Inflammatory macrophage (primary cell): ENCODE results near the gene PTPN6.

Source experiments
- DNase-seq, 2 donors: peaks; one replicate each; pipeline ENCODE4 v3.0.0-alpha.2; 2020 to 2022

The PTPN6 gene

DNA sequence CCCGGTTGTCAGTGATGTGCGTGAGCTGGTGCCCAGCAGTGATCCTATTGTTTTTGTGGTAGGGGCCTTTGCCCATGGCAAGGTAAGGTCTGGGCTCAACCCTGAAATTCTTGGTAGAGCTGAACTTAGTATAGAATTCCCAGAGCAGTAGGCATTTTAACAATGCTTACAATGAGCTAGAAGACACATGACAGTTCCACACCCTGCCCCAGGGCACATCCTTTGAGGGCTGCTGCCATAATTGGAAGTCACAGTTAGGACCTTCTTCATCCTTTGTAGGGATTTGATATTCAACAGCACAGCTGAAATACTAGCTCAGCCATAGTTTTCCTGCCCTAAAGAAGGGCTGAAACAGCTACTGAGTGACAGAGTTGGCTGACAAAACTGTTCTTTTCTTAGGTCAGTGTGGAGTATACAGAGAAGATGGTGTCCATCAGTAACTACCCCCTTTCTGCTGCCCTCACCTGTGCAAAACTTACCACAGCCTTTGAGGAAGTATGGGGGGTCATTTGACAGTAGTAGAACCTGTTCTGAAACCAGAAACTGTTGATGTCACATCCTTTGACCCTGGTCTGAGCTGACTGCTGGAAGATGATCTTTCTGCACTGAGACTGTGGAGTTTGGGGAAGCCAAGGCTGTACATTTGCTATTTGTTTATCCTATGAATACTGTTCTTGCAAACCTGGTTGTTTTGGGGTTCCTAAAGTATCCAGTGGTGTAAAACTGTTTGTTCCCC is 24.3 kb downstream of the PTPN6 start:
- DNase-seq = no peak

DNA sequence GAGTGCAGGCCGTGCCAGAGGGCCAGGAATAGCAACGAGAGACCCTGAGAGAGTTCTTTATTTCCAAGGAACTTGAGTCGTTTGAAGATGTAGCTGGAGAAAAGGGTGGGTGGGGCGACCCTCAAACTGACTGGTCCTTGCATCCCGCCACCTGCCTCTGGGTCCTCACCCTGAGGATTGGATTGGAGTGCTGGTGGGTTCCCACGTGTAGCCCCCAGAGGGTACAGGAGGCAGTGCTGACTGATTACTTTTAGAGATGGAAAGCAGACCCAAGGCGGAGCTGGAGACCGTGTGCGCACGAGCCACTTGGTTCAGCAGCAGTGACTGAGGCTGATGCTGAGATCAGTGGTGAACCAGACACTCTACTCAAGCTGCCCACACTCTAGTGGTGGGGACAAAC is 26.5 kb downstream of the PTPN6 start:
- no peak for DNase-seq

DNA sequence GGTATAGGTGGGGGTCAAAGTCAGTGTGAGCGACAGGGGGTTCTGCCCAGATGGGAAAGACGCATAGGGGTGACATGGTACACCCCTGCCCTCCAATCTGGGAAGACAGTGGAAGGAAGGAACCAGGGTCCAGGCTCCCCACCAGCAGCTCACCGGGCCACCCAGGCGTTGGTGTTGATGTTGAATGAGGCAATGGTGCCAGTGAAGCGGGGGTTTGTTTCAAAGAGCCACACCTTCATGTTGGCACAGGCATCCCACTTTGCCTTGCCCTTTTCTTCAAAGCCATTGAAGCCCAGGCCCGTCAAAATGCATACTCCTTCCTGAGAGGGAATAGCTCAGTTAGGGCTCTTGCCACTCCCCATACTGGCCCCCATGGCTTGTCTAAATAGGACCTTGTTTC is 27.0 kb downstream of the PTPN6 start:
- no peak for DNase-seq

DNA sequence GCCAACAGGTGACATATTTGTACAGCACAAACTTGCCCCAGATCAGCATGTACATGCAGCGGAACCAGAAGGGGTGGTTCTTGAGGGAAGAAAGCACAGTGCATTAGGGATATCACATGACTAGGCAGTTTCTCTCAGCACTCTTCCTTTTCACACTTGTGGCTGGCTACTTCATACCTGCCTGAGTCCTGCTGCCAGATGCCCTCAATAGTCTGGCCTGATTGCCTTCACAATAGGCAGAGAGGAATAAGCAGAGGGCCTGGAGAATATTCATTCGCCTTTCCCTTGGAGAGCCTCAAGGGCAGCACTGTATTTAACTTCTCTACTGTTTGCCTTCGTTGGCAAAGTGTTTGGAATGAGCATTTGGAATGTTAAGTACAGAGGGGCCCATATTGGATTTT is 27.5 kb downstream of the PTPN6 start:
- no peak for DNase-seq

DNA sequence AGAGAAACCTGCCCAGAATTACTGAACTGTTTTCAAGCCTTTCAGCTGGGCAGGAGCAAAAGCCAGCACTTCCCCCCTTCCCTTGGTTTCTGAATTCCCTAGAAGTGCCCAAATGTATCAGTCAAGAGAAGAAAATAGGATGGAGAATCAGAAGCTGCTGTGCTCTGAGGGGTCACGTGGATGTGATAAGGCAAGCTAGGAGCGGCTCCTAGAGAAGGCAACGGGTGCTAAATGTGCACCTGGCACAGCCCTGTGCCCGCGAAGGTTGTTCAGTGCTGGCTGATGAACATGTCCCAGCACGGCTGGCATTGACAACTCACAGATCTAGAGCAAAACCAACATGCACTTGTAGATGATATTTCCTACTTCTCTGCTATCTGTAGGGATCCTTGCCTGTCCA is 27.9 kb downstream of the PTPN6 start:
- DNase-seq = no peak

DNA sequence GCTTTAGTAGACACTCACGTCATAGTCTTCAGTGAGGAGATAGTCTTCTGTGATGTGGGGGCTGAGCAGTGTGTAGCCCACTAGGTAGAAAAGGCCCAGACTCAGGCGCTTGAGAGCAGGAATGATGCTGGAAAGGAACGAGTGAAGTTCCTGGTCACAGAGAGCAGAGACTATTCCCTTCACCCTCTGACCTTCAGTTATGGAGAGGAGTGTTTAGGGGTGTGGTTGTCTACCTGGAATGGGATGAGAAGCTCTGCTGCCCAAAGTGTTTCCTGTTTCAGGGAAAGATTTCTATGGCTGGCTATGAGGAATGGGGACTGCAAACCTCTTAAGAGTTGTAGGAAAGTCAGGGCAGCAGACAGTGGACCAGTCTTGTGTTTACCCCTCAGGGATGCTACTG is 28.3 kb downstream of the PTPN6 start:
- no peak for DNase-seq

DNA sequence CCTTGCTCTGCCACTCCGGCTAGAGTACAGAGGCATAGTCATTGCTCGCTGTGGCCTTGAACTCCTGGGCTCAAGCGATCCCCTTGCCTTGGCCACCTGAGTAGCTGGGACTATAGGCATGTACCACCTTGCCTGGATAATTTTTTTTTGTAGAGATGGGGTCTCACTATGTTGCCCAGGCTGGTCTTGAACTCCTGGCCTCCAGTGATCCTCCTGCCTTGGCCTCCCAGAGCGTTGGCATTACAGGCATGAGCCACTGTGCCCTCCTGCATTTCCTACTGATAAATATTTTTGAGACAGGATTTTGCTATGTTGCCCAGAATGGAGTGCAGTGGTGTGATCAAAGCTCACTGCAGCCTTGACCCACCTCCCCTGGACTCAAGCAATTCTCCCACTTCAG is 28.9 kb downstream of the PTPN6 start:
- DNase-seq = no peak

DNA sequence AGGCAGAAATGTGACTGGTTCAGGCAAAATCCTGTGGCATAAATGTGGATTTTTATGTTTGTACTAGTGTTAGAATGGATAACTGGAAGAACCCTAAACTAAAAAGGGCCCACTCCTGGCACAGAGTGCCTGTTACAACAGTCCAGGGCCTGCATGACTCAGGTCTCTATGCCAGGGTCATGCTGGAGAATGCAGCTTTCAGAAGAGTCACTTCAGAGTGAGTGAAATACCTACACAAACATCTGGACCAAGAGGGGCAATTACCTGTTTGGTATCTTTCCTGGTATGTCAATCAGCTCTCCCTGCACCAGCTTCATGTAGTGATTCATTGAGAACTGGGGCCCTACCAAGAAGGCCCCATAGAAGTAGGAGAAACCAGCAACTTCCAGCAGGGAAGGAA is 29.6 kb downstream of the PTPN6 start:
- no peak for DNase-seq

DNA sequence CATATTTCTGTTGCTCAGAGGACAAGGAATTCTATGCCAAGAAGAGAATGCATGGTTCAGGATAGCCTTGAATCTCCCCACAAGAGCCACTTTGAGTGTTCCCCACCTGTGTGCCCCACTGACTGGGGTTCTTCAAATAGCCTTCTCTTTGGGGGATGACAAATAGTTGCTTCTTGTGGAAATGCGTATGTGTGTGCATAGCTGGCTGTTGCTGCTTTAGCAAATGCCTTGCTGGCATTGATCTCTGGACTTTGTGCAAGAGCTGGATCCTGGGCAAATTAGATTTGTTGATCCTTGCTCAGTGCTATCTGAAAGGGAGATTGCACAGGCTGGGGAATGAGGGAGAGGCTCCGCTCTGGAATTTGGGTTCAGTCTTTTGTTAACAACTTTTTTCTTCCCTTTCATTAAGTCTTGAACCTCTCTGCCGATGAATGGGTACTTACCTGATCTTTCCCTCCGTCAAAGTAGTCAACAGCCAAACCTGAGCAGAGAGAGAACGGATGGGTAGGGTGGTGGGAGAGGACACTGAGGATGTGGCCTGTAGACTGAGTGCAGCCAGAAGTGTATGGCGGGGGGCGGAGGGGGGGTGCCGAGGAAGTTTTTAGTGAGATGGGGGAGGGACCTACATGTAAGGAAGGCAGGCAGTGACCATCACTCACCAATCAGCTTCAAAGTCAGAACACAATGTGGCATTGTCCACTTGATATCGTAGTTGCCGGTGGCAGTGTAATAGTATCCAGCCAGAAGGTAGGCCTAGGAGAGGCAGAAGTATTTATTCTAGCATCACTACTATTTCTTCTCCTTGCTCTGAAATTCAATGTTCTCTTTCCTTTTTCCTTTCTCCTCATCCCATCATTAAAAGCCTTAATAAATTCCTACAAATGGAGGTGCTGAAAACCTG is 30.2 kb downstream of the PTPN6 start:
- no peak for DNase-seq

DNA sequence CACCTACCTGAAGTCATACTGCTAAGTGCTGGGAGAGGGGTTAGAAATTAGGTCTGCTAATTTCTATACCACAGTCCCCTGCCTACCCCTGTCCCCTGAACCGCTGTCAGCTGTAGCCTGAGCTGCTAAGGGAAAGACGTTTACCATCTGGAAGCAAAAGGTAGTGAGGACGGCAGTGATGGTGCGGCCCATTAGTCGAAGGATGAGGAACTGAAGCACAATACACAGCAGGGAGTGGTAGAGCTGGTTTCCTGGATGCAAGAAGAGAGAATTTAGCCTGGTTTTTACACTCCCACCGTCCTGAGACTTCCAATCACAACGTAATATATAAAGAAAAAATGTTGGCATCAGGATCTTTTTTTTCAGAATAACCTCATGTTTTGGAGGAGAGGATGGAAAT is 31.4 kb downstream of the PTPN6 start:
- no peak for DNase-seq

DNA sequence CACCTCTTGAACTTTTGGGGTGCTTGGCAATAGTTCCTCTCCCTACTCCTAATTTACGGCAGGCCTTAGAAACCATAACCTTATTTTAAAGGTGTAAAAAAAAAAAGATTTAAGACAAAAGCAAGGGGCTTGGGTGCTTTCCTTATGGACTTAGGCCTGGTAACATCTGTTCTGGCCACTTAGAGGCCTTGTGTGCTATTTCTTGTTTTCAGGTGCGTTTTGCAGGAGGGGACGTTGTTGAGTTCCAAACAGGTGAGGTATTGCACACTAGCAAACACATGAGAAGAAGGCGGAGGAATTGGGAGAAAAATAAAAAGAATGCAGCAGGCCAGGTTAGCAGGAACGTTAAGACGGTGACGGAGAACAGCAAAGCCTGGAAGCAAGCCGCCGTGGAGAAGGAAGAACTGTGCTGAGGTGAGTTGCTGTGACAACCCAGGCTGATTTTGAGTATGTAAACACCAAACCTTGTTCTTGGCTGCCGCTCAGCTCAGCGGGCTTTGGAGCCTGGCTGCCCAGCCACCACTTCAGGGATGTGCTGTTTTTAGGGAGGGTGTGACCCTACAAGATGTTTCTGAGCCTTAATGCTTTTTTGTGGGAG is 36.9 kb downstream of the PTPN6 start:
- no peak for DNase-seq

DNA sequence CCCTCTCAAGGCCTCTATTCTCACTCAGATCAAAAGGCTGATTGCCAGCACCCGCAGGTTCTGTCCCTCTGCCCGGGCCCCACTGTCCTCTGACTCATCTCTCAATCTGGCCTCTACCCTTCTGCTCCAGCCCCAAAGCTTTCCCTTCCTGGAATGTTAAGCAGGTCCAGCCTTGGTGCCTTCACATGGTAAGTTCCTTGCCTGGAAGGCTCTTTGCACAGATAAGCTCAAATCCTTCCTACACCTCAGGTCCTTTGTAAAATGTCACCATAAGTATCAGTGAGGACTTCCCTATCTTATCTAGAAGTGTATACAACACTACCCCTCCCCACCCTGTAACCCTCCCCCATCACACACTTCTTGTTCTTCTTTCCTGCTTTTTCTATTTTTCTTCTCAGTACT is 44.9 kb downstream of the PTPN6 start:
- no peak for DNase-seq

DNA sequence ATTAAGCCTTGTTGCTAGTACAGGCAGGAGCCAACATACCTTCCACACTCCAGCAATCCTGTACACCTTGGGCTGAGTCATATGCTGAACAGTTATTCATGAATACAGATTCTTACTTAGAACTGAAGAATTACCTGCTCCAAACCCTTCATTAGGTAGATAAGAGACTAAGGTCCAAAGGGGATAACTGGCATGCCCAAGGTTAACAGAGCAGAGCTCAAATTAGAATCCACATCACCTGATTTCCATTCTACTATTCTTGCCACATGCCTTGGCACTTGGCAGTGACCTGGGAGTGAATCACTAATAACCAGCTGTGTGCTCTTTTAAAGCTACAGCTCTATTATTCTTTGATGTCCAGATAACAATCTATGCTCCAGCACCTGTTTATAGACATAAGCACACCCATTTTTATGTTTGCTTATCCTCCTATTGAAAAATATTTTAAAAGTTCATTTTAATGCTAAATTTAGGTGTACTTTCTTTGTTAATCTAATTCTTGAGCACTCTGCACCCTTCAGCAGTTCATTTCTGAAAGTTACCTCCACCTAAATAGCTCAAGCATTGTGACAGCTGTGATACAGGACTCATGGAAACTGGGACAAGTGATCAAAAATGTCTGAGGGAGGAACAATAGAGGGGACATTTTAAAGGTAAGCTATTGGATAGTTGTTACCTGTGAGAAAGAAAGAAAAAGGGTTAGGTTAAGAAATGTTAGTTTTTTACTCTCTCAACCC is 47.7 kb downstream of the PTPN6 start:
- DNase-seq = no peak

DNA sequence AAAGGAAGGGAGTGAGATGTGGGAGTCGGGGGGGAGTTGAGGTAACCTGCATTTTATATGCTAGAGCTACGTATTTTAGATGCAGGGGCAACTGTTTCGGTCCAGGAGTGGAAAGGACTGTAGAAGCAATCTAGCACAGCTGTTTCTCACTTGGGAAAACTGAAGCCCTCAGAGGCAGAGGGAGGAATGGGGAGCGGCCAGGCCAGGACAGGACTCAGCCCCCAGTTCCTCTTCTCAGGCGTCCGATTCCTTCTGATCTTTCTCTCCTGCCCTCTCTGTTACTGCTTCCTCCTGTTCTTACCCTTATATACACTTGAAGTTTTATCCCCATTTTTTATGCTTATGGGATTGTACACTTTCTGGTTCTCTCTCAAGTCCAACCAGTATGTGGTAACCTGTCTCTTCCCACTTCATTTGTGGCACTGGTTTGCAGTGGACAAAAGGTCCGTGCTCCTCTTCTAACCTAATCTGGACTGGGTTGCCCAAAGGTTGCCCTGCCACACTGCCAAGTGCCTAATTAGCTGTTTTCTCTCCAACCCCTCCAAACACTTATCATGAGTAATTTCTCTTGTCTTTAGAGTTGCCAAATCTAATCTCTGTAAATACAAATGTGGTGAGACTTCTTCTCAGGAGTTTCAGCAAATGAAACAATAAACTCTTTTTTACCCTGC is 50.9 kb downstream of the PTPN6 start:
- DNase-seq = peak in 1 of 2 donors; percentile 4

DNA sequence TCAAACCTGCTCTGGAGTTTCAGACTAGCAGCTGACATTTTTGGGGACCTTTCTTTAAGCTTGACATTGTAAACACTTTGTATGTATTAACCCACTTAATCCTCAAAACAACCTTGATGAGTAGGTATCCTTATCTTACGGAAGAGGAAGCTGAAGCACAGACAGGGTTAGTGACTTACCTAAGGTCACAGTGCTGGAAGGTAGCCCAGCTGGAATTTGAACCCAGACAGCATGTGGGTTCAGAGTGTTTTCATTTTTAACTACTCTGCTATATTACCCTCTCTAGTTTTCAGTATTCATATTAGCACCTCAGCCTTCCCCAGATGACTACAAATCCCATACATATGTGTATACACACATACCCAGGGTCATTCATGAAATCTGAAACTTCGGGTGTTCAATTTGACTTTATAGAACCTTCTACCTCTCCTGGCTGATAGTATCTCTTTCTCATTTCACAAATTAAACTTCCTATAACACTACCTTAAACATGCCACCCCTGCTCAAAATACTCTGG is 53.2 kb downstream of the PTPN6 start:
- DNase-seq = no peak

DNA sequence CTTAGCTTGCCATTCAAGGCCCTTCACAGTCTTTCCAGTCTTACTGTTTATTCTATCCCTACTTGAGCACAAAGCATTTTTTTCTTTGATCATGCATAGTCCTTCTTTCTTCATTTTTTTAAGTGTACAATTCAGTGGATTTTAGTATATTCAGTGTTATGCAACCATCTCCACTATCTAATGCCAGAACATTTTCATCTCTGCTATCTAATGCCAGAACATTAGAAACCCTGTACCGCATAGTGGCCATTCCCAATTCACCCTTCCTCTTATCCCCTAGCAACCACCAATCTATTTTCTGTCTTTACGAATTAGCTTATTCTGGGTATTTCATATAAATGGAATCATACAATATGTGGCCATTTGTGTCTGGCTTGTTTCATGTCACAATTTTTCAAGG is 53.7 kb downstream of the PTPN6 start:
- DNase-seq = no peak

DNA sequence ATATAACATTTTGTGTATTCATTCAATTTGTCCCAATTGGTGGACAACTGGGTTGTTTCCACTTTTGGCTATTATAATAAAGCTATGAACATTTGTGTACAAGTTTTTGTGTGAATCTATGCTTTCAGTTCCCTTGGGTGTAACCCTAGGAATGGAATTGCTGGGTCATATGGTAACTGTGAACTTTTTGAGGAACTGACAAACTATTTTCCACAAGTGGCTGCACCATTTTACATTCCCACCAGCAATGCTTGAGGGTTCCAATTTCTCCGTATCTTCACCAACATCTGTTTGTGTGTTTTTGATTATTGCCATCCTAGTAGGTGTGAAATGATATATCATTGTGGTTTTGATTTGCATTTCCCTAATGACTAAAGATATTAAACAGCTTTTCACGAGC is 54.2 kb downstream of the PTPN6 start:
- DNase-seq = peak; percentile 25 to 71

DNA sequence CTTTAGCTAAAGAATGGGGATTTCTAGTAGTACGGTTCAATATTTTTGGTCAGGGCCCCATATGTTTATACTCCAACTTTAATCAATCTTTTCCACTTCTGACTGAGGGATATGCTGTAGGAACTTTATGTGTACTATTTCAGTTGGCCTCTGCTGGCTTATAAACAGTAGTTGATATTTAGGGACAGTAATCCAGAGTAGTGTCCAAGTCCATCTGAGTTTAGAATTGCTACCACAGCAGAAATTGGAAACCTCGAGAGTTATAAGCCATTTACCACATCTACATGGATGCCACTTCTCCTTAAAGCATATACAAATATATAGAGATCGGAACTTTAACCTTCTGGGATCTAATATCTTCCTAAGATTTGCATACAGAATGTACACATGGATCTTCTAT is 55.5 kb downstream of the PTPN6 start:
- DNase-seq = no peak

DNA sequence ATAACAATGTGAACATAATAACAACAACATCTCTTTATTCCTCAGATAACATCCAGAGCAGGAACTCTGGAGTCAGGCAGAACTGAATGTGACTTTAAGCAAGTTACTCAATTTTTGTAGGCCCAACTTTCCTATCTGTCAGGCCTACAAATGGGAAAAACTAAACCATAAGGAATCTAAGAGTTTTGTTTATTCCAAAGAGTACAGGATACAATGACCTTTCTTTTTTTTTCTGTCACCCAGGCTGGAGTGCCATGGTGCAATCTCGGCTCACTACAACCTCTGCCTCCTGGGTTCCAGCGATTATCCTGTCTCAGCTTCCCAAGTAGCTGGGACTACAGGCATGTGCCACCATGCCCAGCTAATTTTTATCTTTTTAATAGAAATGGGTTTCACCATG is 57.7 kb downstream of the PTPN6 start:
- DNase-seq = no peak

DNA sequence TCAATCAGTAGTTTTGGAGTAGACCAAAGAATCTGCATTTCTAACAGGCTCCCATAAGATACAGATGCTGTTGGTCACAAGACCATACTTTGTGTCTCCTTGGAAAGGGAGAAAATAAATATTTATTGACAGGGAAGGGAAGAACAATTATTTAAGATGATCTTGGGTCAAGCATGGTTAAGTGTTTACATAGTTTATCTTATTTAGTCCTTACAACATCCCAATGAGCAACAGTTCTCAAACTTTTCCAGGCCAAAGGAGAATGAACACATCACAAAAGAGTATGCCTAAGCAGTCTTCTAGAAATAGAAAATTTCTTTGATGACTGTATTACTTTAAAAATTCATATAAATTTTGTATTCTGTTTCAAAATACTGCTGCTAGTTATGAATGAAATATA is 58.4 kb downstream of the PTPN6 start:
- DNase-seq = no peak
